Activated naive CD4-positive, alpha-beta T cell treated with anti-CD3 and anti-CD28 coated beads, Interleukin-2, amount 10 ng/mL, durations not matched to agents 7 days and 5 days (primary cell): ENCODE results near the gene ITSN1.
"Not testable (repeated sequence)": the region's sequence is repeated elsewhere in the genome, so short reads cannot be mapped to it uniquely, and the experiment has no call there.

Source experiments
- CTCF ChIA-PET: fragments of 350-600 bp; sonication (Branson Sonifier 250); formaldehyde crosslinking; loops from one replicate; lab custom pipeline; 2021; ENCODE audit warnings: antibody characterized with exemption; lab: Charles Lee
- DNase-seq: peaks from one replicate; pipeline ENCODE4 v3.0.0-alpha.2; 2020
- H3K27ac Mint-ChIP-seq: one replicate; pipeline ENCODE4 v1.8.0; 2021; ENCODE audit warnings: mild to moderate bottlenecking, moderate library complexity, mixed read lengths
- H3K27me3 Mint-ChIP-seq: one replicate; pipeline ENCODE4 v1.8.0; 2021; ENCODE audit warnings: mild to moderate bottlenecking, mixed read lengths
- H3K36me3 Mint-ChIP-seq: one replicate; pipeline ENCODE4 v1.8.0; 2021; ENCODE audit warnings: mixed read lengths
- H3K4me1 Mint-ChIP-seq: one replicate; pipeline ENCODE4 v1.8.0; 2021; ENCODE audit warnings: mixed read lengths
- H3K4me3 Mint-ChIP-seq: one replicate; pipeline ENCODE4 v1.8.0; 2021; ENCODE audit warnings: mild to moderate bottlenecking, moderate library complexity, mixed read lengths
- H3K9me3 Mint-ChIP-seq: one replicate; pipeline ENCODE4 v1.8.0; 2021; ENCODE audit warnings: mixed read lengths

ITSN1 gene

GRCh38 chr21:33642027-33642895 is at the start of gene ITSN1:
TSS of gene ITSN1 (plus strand) at chr21:33642501. CDS start at chr21:33718829, 76,328 bp downstream.
- Mint-ChIP-seq H3K4me1 (peaks cover 28% of the 10 kb centered on the region), H3K27ac (peak within 1 kb of the TSS; percentile 94), H3K4me3 (peak within 1 kb of the TSS; percentile 83), H3K27me3 (peaks cover 40% of the 10 kb centered on the region), H3K9me3 (no peaks in the 10 kb centered on the region), H3K36me3 (peaks cover 6% of the 10 kb centered on the region)
- CTCF ChIA-PET: no interaction called here
- DNase-seq: peak; percentile 100

- Mint-ChIP-seq H3K27ac (no peak overlapping the region), H3K36me3 (peaks cover 23% of the 10 kb centered on the region), H3K9me3 (no peaks in the 10 kb centered on the region), H3K4me1 (no peaks in the 10 kb centered on the region), H3K4me3 (no peak overlapping the region), H3K27me3 (no peaks in the 10 kb centered on the region)
- CTCF ChIA-PET: interaction anchor here (1.5 kb wide), 1 partner anchor 10 kb away, joined by 3 read pairs; no protein-coding TSS in a partner anchor
- no peak for DNase-seq
These were observed 44.2 kb upstream of the ITSN1 start for GRCh38 chr21:33598051-33598450.

GRCh38 chr21:33608559-33608958 is 33.7 kb upstream of the ITSN1 start:
- CTCF ChIA-PET: no interaction called here
- no peaks in the 10 kb centered on the region for H3K9me3 Mint-ChIP-seq
- H3K27me3 Mint-ChIP-seq: no peaks in the 10 kb centered on the region
- peaks cover 8% of the 10 kb centered on the region for H3K36me3 Mint-ChIP-seq
- H3K4me3 Mint-ChIP-seq: no peak overlapping the region
- no peak for DNase-seq
- H3K4me1 Mint-ChIP-seq: no peaks in the 10 kb centered on the region
- no peak overlapping the region for H3K27ac Mint-ChIP-seq

- CTCF ChIA-PET: no interaction called here
- peaks cover 9% of the 10 kb centered on the region for H3K36me3 Mint-ChIP-seq
These were observed 31.1 kb upstream of the ITSN1 start for GRCh38 chr21:33611006-33611744.

GRCh38 chr21:33617565-33617964 is 24.7 kb upstream of the ITSN1 start:
- peaks cover 28% of the 10 kb centered on the region for H3K36me3 Mint-ChIP-seq
- H3K27me3 Mint-ChIP-seq, H3K4me3 Mint-ChIP-seq, H3K4me1 Mint-ChIP-seq, H3K27ac Mint-ChIP-seq, DNase-seq, CTCF ChIA-PET, H3K9me3 Mint-ChIP-seq: not testable (repeated sequence)

More at GRCh38 chr21:33611006-33611744, 31.1 kb upstream of the ITSN1 start:
- Mint-ChIP-seq H3K4me3 (no peak overlapping the region), H3K27ac (no peak overlapping the region), H3K4me1 (no peaks in the 10 kb centered on the region), H3K9me3 (no peaks in the 10 kb centered on the region), H3K27me3 (no peaks in the 10 kb centered on the region)
- DNase-seq: no peak

GRCh38 chr21:33618407-33618806 is 23.9 kb upstream of the ITSN1 start:
- DNase-seq: no peak
- Mint-ChIP-seq H3K4me1 (no peaks in the 10 kb centered on the region), H3K9me3 (no peaks in the 10 kb centered on the region), H3K27ac (no peak overlapping the region), H3K36me3 (peaks cover 26% of the 10 kb centered on the region), H3K27me3 (no peaks in the 10 kb centered on the region), H3K4me3 (no peak overlapping the region)
- CTCF ChIA-PET: no interaction called here

- peaks cover 23% of the 10 kb centered on the region for H3K36me3 Mint-ChIP-seq
- H3K27me3 Mint-ChIP-seq: no peaks in the 10 kb centered on the region
- no peak overlapping the region for H3K27ac Mint-ChIP-seq
- H3K4me1 Mint-ChIP-seq: no peaks in the 10 kb centered on the region
- H3K9me3 Mint-ChIP-seq: no peaks in the 10 kb centered on the region
- no peak overlapping the region for H3K4me3 Mint-ChIP-seq
- CTCF ChIA-PET: interaction anchor here (1.0 kb wide), 1 partner anchor 14 kb away, joined by 3 read pairs; no protein-coding TSS in a partner anchor
- DNase-seq: no peak
These were observed 22.6 kb upstream of the ITSN1 start for GRCh38 chr21:33619726-33620125.

- Mint-ChIP-seq H3K4me3 (no peak overlapping the region), H3K27ac (no peak overlapping the region), H3K36me3 (peaks cover 23% of the 10 kb centered on the region), H3K4me1 (no peaks in the 10 kb centered on the region), H3K9me3 (no peaks in the 10 kb centered on the region), H3K27me3 (no peaks in the 10 kb centered on the region)
- CTCF ChIA-PET: no interaction called here
- DNase-seq: no peak
These were observed 20.0 kb upstream of the ITSN1 start for GRCh38 chr21:33622253-33622652.

GRCh38 chr21:33626151-33626550 is 16.1 kb upstream of the ITSN1 start:
- CTCF ChIA-PET: interaction anchor here (2.5 kb wide), 1 partner anchor 20 kb away, joined by 11 read pairs; no protein-coding TSS in a partner anchor
- H3K9me3 Mint-ChIP-seq, H3K27me3 Mint-ChIP-seq, H3K27ac Mint-ChIP-seq, H3K4me1 Mint-ChIP-seq, DNase-seq, H3K4me3 Mint-ChIP-seq: not testable (repeated sequence)
- H3K36me3 Mint-ChIP-seq: peaks cover 19% of the 10 kb centered on the region

- Mint-ChIP-seq H3K27me3 (no peaks in the 10 kb centered on the region), H3K4me1 (peaks cover 6% of the 10 kb centered on the region), H3K4me3 (no peak overlapping the region), H3K27ac (no peak overlapping the region), H3K9me3 (no peaks in the 10 kb centered on the region), H3K36me3 (peaks cover 20% of the 10 kb centered on the region)
- DNase-seq: no peak
- CTCF ChIA-PET: no interaction called here
These were observed 8.0 kb upstream of the ITSN1 start for GRCh38 chr21:33634254-33634653.

GRCh38 chr21:33640697-33641351 is 1.5 kb upstream of the ITSN1 start:
- Mint-ChIP-seq H3K9me3 (no peaks in the 10 kb centered on the region), H3K27me3 (peaks cover 35% of the 10 kb centered on the region), H3K4me3 (peak overlapping the region; percentile 81), H3K27ac (peak overlapping the region; percentile 94), H3K4me1 (peaks cover 30% of the 10 kb centered on the region), H3K36me3 (peaks cover 13% of the 10 kb centered on the region)
- DNase-seq: peak; percentile 27
- CTCF ChIA-PET: no interaction called here

- Mint-ChIP-seq H3K4me1 (peaks cover 30% of the 10 kb centered on the region), H3K27ac (peak within 1 kb of the TSS; percentile 94), H3K27me3 (peaks cover 37% of the 10 kb centered on the region), H3K9me3 (no peaks in the 10 kb centered on the region), H3K36me3 (peaks cover 12% of the 10 kb centered on the region), H3K4me3 (peak within 1 kb of the TSS; percentile 81)
- DNase-seq: peak; percentile 100
- CTCF ChIA-PET: no interaction called here
These were observed 812 bp upstream of the ITSN1 start, which contains the start of gene CRYZL1 for GRCh38 chr21:33641352-33642026. TSS of gene CRYZL1 (minus strand) at chr21:33641741. CDS start at chr21:33631551, 10,190 bp downstream.

GRCh38 chr21:33642896-33643657 is 776 bp downstream of the ITSN1 start:
- CTCF ChIA-PET: no interaction called here
- Mint-ChIP-seq H3K27ac (no peak overlapping the region), H3K4me1 (peaks cover 28% of the 10 kb centered on the region), H3K4me3 (peak overlapping the region; percentile 83), H3K27me3 (peaks cover 40% of the 10 kb centered on the region), H3K9me3 (no peaks in the 10 kb centered on the region), H3K36me3 (peaks cover 4% of the 10 kb centered on the region)
- DNase-seq: peak; percentile 34
